CD8-positive, alpha-beta memory T cell (primary cell): ENCODE data around the gene TMEM192. TPM values are rescaled to one million over a fixed set of nuclear protein-coding genes. Genes with fewer than 3 reads are reported as not detected.
"Not testable (repeated sequence)": the region's sequence is repeated elsewhere in the genome, so short reads cannot be mapped to it uniquely, and the experiment has no call there.

Experiments
- CTCF ChIA-PET: fragments of 350-600 bp; sonication (Branson Sonifier 250); formaldehyde crosslinking; loops from one replicate; lab custom pipeline; 2021; ENCODE audit warnings: antibody characterized with exemption; lab: Charles Lee
- POLR2A ChIA-PET: fragments of 350-600 bp; sonication (Branson Sonifier 250); formaldehyde crosslinking; loops from one replicate; lab custom pipeline; 2021; ENCODE audit warnings: antibody characterized with exemption; lab: Charles Lee
- DNase-seq, 5 donors: peaks; one replicate each; pipeline versions ENCODE4 v3.0.0 to v3.0.0-alpha.2; 2020 to 2022; ENCODE audit warnings: mixed read lengths in 1 of 5
- H3K27ac ChIP-seq: one replicate; pipeline ENCODE4 v1.7.0; 2013; ENCODE audit warnings: low read depth, mild to moderate bottlenecking, low read length, moderate library complexity
- H3K27me3 ChIP-seq: 2 replicates; pipeline ENCODE4 v1.7.0; 2013; ENCODE audit warnings: low read length, mild to moderate bottlenecking; ENCODE audit not compliant: insufficient read depth, poor library complexity, severe bottlenecking
- H3K36me3 ChIP-seq: 2 replicates; pipeline ENCODE4 v1.7.0; 2013; ENCODE audit warnings: mild to moderate bottlenecking, low read length, moderate library complexity; ENCODE audit not compliant: insufficient read depth
- H3K4me1 ChIP-seq: 2 replicates; pipeline ENCODE4 v1.7.0; 2013; ENCODE audit warnings: mild to moderate bottlenecking, low read length, moderate library complexity; ENCODE audit not compliant: insufficient read depth
- H3K4me3 ChIP-seq: 2 replicates; pipeline ENCODE4 v1.7.0; 2013; ENCODE audit warnings: mild to moderate bottlenecking, low read length
- H3K9me3 ChIP-seq: 2 replicates; pipeline ENCODE4 v1.7.0; 2013; ENCODE audit warnings: mild to moderate bottlenecking, low read length
- H3K27ac Mint-ChIP-seq, 8 donors: one replicate each; pipeline ENCODE4 v1.8.0; 2020 to 2021; ENCODE audit warnings: mixed read lengths in 8 of 8, mild to moderate bottlenecking in 6 of 8, inconsistent platforms in 3 of 8, moderate library complexity in 3 of 8
- H3K27me3 Mint-ChIP-seq, 2 donors: one replicate each; pipeline ENCODE4 v1.8.0; 2020 to 2021; ENCODE audit warnings: mixed read lengths in 2 of 2, mild to moderate bottlenecking in 1 of 2, moderate library complexity in 1 of 2
- H3K36me3 Mint-ChIP-seq, 3 donors: one replicate each; pipeline ENCODE4 v1.8.0; 2020 to 2021; ENCODE audit warnings: mixed read lengths in 3 of 3, inconsistent platforms in 1 of 3, mild to moderate bottlenecking in 1 of 3
- H3K4me1 Mint-ChIP-seq, 3 donors: one replicate each; pipeline ENCODE4 v1.8.0; 2020 to 2021; ENCODE audit warnings: mixed read lengths in 3 of 3, inconsistent platforms in 1 of 3, mild to moderate bottlenecking in 1 of 3
- H3K4me3 Mint-ChIP-seq, 7 donors: one replicate each; pipeline ENCODE4 v1.8.0; 2020 to 2021; ENCODE audit warnings: mixed read lengths in 7 of 7, mild to moderate bottlenecking in 6 of 7, moderate library complexity in 4 of 7, inconsistent platforms in 2 of 7
- H3K9me3 Mint-ChIP-seq, 5 donors: one replicate each; pipeline ENCODE4 v1.8.0; 2020 to 2022; ENCODE audit warnings: mixed read lengths in 5 of 5, mild to moderate bottlenecking in 3 of 5, moderate library complexity in 2 of 5, inconsistent platforms in 1 of 5
- polyA plus RNA-seq: library from polyadenylated mRNA; unstranded; fragments of 300-500 nt; fragmentation: Illumina TruSeq; gene quantifications from one replicate; pipeline ENCODE4 v1.2.3, GENCODE V29; 2021
- total RNA-seq, 2 experiments: library from RNA; stranded (reverse); gene quantifications; one replicate each; pipeline ENCODE4 v1.2.3, GENCODE V29; 2021

The TMEM192 gene
- total and polyA plus RNA-seq, 3 experiments from 2014 or later = 18.1 to 23.9 (median 20.8) TPM

DNA sequence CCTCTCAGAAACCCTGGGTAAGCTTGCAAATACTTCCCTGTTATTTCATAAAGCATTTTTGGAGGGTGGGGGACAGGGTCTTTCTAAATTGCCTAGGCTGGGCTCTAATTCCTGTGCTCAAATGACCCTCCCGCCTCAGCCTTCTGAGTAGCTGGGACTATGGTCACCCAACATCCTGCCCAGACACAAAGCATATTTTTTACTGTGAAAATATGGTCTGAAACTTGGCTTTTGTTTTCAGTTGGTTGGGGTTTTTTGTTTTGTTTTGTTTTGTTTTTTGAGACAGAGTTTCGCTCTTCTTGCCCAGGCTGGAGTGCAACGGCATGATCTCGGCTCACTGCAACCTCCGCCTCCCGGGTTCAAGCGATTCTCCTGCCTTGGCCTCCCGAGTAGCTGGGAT, 86.9 kb downstream of the TMEM192 start:
- H3K9me3 Mint-ChIP-seq, POLR2A ChIA-PET, DNase-seq, H3K36me3 ChIP-seq, H3K4me1 ChIP-seq, H3K4me3 ChIP-seq, H3K27me3 ChIP-seq, CTCF ChIA-PET, H3K9me3 ChIP-seq, H3K4me1 Mint-ChIP-seq, H3K4me3 Mint-ChIP-seq, H3K27ac Mint-ChIP-seq, H3K27ac ChIP-seq, H3K36me3 Mint-ChIP-seq: not testable (repeated sequence)
- peaks cover 2 to 16% of the 10 kb centered on the region in 2 donors for H3K27me3 Mint-ChIP-seq

Other genes starting within 250 kb of the TMEM192 start
- not detected for gene APELA, start 235.7 kb downstream of the TMEM192 start, total RNA-seq
- not detected for gene APELA, start 235.7 kb downstream of the TMEM192 start, polyA plus RNA-seq
- gene TRIM61, start 135.2 kb downstream of the TMEM192 start, total RNA-seq = 1 to 10 TPM; 2.7 to 3.3 TPM
- gene TRIM61, start 135.2 kb downstream of the TMEM192 start, polyA plus RNA-seq = 1.3 TPM
- gene TRIM60, start 80.9 kb downstream of the TMEM192 start, total RNA-seq = not detected
- gene TRIM60, start 80.9 kb downstream of the TMEM192 start, polyA plus RNA-seq = not detected
- gene TRIM75, start 59.0 kb downstream of the TMEM192 start, total RNA-seq = not detected
- not detected for gene TRIM75, start 59.0 kb downstream of the TMEM192 start, polyA plus RNA-seq
- 10 to 100 TPM; 25.7 to 25.9 TPM for gene KLHL2, start 94.7 kb upstream of the TMEM192 start, total RNA-seq
- gene KLHL2, start 94.7 kb upstream of the TMEM192 start, polyA plus RNA-seq = 5.2 TPM
- 10 to 100 TPM; 26.8 to 29.1 TPM for gene MSMO1, start 214.8 kb upstream of the TMEM192 start, total RNA-seq
- 22.4 TPM for gene MSMO1, start 214.8 kb upstream of the TMEM192 start, polyA plus RNA-seq